ENCODE measurements around the gene ADGRG4.

DNA sequence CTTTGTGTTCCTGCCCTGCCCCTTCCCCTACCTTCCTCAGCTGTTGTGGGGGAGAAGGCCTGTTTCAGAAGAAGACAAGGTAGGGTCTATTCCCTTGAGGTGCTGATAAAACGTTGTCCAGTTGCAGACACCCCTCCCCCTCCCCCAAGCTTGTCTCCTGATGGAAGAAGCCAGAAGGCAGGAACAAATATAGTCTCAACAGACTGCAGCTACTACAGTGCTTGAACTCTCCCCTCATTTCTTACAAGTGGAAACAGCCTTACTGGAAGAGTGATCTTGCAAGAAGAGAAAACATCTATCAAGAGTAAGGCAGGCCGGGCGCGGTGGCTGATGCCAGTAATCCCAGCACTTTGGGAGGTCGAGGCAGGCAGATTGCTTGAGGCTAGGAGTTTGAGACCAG is 38.5 kb upstream of the ADGRG4 start:
- TF ChIP-seq, protein P1, sequence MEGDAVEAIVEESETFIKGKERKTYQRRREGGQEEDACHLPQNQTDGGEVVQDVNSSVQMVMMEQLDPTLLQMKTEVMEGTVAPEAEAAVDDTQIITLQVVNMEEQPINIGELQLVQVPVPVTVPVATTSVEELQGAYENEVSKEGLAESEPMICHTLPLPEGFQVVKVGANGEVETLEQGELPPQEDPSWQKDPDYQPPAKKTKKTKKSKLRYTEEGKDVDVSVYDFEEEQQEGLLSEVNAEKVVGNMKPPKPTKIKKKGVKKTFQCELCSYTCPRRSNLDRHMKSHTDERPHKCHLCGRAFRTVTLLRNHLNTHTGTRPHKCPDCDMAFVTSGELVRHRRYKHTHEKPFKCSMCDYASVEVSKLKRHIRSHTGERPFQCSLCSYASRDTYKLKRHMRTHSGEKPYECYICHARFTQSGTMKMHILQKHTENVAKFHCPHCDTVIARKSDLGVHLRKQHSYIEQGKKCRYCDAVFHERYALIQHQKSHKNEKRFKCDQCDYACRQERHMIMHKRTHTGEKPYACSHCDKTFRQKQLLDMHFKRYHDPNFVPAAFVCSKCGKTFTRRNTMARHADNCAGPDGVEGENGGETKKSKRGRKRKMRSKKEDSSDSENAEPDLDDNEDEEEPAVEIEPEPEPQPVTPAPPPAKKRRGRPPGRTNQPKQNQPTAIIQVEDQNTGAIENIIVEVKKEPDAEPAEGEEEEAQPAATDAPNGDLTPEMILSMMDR (conservative IDR thresholded peaks at IDR 0.05; ENCODE audit: low read depth, low read length), result no peak
- no peak for TF ChIP-seq EZH2 (IDR thresholded peaks at IDR 0.05; ENCODE audit: borderline replicate concordance, low read depth, low read length, poor library complexity, severe bottlenecking)
